WTC11 (cell line): Measurements from ENCODE around the gene KCNC3. TPM values are rescaled to one million over a fixed set of nuclear protein-coding genes. Genes with fewer than 3 reads are reported as not detected.

Source experiments
- ATAC-seq: fragments of 200-7000 bp; cut with Tn5 transposase; 2 replicates; pipeline ENCODE4 v1.10.0; 2021; ENCODE audit warnings: mild to moderate bottlenecking, moderate library complexity
- CTCF ChIA-PET: fragments of 300-600 bp; sonication (Branson Sonifier 250); formaldehyde crosslinking; loops from one replicate; lab custom pipeline; 2021; ENCODE audit warnings: antibody characterized with exemption; lab: Charles Lee
- POLR2A ChIA-PET: fragments of 350-600 bp; sonication (Branson Sonifier 250); formaldehyde crosslinking; loops from one replicate; lab custom pipeline; 2021; ENCODE audit warnings: antibody characterized with exemption; lab: Charles Lee
- DNase-seq: peaks from one replicate; pipeline ENCODE4 v3.0.0; 2021; ENCODE audit warnings: low spot score
- H3K27ac Mint-ChIP-seq: 2 replicates; pipeline ENCODE4 v1.8.0; 2021; ENCODE audit warnings: mixed read lengths
- H3K27me3 Mint-ChIP-seq: 2 replicates; pipeline ENCODE4 v1.8.0; 2021; ENCODE audit warnings: low read depth, mild to moderate bottlenecking, moderate library complexity, mixed read lengths
- H3K36me3 Mint-ChIP-seq: 2 replicates; pipeline ENCODE4 v1.8.0; 2021; ENCODE audit warnings: mixed read lengths
- H3K4me1 Mint-ChIP-seq: 2 replicates; pipeline ENCODE4 v1.8.0; 2022; ENCODE audit warnings: mixed read lengths
- H3K4me3 Mint-ChIP-seq: 2 replicates; pipeline ENCODE4 v1.8.0; 2021; ENCODE audit warnings: mild to moderate bottlenecking, moderate library complexity, mixed read lengths
- H3K9me3 Mint-ChIP-seq: 2 replicates; pipeline ENCODE4 v1.8.0; 2021; ENCODE audit warnings: mixed read lengths
- CREB1 ChIP-seq: sonication (generic); formaldehyde crosslinking; IDR thresholded peaks from 2 replicates; pipeline ENCODE4 v1.8.0; 2023; ENCODE audit warnings: mild to moderate bottlenecking, missing genetic modification reagents
- FOXK1 ChIP-seq: sonication (generic); formaldehyde crosslinking; IDR thresholded peaks from 2 replicates; pipeline ENCODE4 v1.8.0; 2022; ENCODE audit warnings: mild to moderate bottlenecking, moderate library complexity, missing genetic modification reagents
- NFATC4 ChIP-seq: fragments of 250-450 bp; sonication (Bioruptor Pico); IDR thresholded peaks from 2 replicates; pipeline ENCODE4 v1.9.0; 2021; ENCODE audit warnings: mild to moderate bottlenecking
- TP53 ChIP-seq: sonication (generic); formaldehyde crosslinking; IDR thresholded peaks from 2 replicates; pipeline ENCODE4 v1.8.1; 2023; ENCODE audit warnings: mild to moderate bottlenecking, missing genetic modification reagents
- ZBTB21 ChIP-seq: sonication (generic); formaldehyde crosslinking; IDR thresholded peaks from 2 replicates; pipeline ENCODE4 v1.8.1; 2023; ENCODE audit warnings: mild to moderate bottlenecking, missing genetic modification reagents, borderline replicate concordance
- ZNF263 ChIP-seq: sonication (generic); formaldehyde crosslinking; IDR thresholded peaks from 2 replicates; pipeline ENCODE4 v1.8.1; 2022; ENCODE audit warnings: low read depth, mild to moderate bottlenecking, moderate library complexity, missing genetic modification reagents
- ZNF317 ChIP-seq: sonication (generic); formaldehyde crosslinking; IDR thresholded peaks from 2 replicates; pipeline ENCODE4 v1.8.1; 2023; ENCODE audit warnings: low read depth, mild to moderate bottlenecking, moderate library complexity, missing genetic modification reagents, borderline replicate concordance
- ZNF416 ChIP-seq: fragments of 250-450 bp; sonication (Bioruptor Pico); IDR thresholded peaks from 2 replicates; pipeline ENCODE4 v1.9.0; 2021; ENCODE audit warnings: mild to moderate bottlenecking, inconsistent platforms
- ZNF512 ChIP-seq: sonication (generic); formaldehyde crosslinking; IDR thresholded peaks from 2 replicates; pipeline ENCODE4 v1.8.1; 2022; ENCODE audit warnings: missing genetic modification reagents, borderline replicate concordance
- ZNF532 ChIP-seq: fragments of 250-450 bp; sonication (Bioruptor Pico); IDR thresholded peaks from 2 replicates; pipeline ENCODE4 v1.9.0; 2021; ENCODE audit warnings: mild to moderate bottlenecking, borderline replicate concordance
- total RNA-seq: library from RNA; stranded (reverse); gene quantifications from 3 replicates; pipeline ENCODE4 v1.2.3, GENCODE V29; 2021
- TF ChIP-seq, protein P1 (sequence below): sonication (generic); formaldehyde crosslinking; IDR thresholded peaks from 2 replicates; pipeline ENCODE4 v1.8.1; 2023; ENCODE audit warnings: mild to moderate bottlenecking, missing genetic modification reagents, borderline replicate concordance
- TF ChIP-seq, protein P2 (sequence below): sonication (generic); formaldehyde crosslinking; IDR thresholded peaks from 2 replicates; pipeline ENCODE4 v1.8.0; 2023; ENCODE audit warnings: missing genetic modification reagents, mild to moderate bottlenecking, borderline replicate concordance
- TF ChIP-seq, protein P3 (sequence below): fragments of 250-450 bp; sonication (Bioruptor Pico); IDR thresholded peaks from 2 replicates; pipeline ENCODE4 v2.1.2; 2022; ENCODE audit warnings: mild to moderate bottlenecking, moderate library complexity

Gene KCNC3
- total RNA-seq, 1 experiment from 2014 or later = 8.5 TPM

GRCh38 chr19:50272263-50272897, 56.8 kb downstream of the KCNC3 start:
- H3K36me3 Mint-ChIP-seq = peaks cover 18% of the 10 kb centered on the region
- DNase-seq = no peak

More at GRCh38 chr19:50272263-50272897, 56.8 kb downstream of the KCNC3 start:
- CTCF ChIA-PET = interaction anchor here (0.8 to 1.5 kb wide), 4 partner anchors 13 to 56 kb away, joined by 3 to 5 read pairs (median 4); no protein-coding TSS in a partner anchor
- Mint-ChIP-seq H3K9me3 (no peaks in the 10 kb centered on the region), H3K27ac (no peak overlapping the region; the same call in 1 of the 2 replicates), H3K27me3 (no peaks in the 10 kb centered on the region), H3K4me1 (no peaks in the 10 kb centered on the region), H3K4me3 (no peak overlapping the region)
- ATAC-seq = no peak
- TF ChIP-seq ZNF512 (CRISPR knock-in tag) (no peak), CREB1 (CRISPR knock-in tag) (no peak), ZNF263 (CRISPR knock-in tag) (no peak), TP53 (CRISPR knock-in tag) (no peak), ZBTB21 (CRISPR knock-in tag) (no peak), ZNF532 (CRISPR knock-in tag) (no peak), NFATC4 (CRISPR knock-in tag) (no peak), ZNF416 (no peak), FOXK1 (CRISPR knock-in tag) (no peak), ZNF317 (CRISPR knock-in tag) (no peak)
- TF ChIP-seq, protein P1, sequence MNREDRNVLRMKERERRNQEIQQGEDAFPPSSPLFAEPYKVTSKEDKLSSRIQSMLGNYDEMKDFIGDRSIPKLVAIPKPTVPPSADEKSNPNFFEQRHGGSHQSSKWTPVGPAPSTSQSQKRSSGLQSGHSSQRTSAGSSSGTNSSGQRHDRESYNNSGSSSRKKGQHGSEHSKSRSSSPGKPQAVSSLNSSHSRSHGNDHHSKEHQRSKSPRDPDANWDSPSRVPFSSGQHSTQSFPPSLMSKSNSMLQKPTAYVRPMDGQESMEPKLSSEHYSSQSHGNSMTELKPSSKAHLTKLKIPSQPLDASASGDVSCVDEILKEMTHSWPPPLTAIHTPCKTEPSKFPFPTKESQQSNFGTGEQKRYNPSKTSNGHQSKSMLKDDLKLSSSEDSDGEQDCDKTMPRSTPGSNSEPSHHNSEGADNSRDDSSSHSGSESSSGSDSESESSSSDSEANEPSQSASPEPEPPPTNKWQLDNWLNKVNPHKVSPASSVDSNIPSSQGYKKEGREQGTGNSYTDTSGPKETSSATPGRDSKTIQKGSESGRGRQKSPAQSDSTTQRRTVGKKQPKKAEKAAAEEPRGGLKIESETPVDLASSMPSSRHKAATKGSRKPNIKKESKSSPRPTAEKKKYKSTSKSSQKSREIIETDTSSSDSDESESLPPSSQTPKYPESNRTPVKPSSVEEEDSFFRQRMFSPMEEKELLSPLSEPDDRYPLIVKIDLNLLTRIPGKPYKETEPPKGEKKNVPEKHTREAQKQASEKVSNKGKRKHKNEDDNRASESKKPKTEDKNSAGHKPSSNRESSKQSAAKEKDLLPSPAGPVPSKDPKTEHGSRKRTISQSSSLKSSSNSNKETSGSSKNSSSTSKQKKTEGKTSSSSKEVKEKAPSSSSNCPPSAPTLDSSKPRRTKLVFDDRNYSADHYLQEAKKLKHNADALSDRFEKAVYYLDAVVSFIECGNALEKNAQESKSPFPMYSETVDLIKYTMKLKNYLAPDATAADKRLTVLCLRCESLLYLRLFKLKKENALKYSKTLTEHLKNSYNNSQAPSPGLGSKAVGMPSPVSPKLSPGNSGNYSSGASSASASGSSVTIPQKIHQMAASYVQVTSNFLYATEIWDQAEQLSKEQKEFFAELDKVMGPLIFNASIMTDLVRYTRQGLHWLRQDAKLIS = no peak
- TF ChIP-seq, protein P2, sequence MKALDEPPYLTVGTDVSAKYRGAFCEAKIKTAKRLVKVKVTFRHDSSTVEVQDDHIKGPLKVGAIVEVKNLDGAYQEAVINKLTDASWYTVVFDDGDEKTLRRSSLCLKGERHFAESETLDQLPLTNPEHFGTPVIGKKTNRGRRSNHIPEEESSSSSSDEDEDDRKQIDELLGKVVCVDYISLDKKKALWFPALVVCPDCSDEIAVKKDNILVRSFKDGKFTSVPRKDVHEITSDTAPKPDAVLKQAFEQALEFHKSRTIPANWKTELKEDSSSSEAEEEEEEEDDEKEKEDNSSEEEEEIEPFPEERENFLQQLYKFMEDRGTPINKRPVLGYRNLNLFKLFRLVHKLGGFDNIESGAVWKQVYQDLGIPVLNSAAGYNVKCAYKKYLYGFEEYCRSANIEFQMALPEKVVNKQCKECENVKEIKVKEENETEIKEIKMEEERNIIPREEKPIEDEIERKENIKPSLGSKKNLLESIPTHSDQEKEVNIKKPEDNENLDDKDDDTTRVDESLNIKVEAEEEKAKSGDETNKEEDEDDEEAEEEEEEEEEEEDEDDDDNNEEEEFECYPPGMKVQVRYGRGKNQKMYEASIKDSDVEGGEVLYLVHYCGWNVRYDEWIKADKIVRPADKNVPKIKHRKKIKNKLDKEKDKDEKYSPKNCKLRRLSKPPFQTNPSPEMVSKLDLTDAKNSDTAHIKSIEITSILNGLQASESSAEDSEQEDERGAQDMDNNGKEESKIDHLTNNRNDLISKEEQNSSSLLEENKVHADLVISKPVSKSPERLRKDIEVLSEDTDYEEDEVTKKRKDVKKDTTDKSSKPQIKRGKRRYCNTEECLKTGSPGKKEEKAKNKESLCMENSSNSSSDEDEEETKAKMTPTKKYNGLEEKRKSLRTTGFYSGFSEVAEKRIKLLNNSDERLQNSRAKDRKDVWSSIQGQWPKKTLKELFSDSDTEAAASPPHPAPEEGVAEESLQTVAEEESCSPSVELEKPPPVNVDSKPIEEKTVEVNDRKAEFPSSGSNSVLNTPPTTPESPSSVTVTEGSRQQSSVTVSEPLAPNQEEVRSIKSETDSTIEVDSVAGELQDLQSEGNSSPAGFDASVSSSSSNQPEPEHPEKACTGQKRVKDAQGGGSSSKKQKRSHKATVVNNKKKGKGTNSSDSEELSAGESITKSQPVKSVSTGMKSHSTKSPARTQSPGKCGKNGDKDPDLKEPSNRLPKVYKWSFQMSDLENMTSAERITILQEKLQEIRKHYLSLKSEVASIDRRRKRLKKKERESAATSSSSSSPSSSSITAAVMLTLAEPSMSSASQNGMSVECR (CRISPR knock-in tag) = no peak
- TF ChIP-seq, protein P3, sequence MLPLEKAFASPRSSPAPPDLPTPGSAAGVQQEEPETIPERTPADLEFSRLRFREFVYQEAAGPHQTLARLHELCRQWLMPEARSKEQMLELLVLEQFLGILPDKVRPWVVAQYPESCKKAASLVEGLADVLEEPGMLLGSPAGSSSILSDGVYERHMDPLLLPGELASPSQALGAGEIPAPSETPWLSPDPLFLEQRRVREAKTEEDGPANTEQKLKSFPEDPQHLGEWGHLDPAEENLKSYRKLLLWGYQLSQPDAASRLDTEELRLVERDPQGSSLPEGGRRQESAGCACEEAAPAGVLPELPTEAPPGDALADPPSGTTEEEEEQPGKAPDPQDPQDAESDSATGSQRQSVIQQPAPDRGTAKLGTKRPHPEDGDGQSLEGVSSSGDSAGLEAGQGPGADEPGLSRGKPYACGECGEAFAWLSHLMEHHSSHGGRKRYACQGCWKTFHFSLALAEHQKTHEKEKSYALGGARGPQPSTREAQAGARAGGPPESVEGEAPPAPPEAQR = no peak
- POLR2A ChIA-PET = interaction anchor here (0.6 kb wide), 1 partner anchor 30 kb away, joined by 4 read pairs; no protein-coding TSS in a partner anchor
